Pulmonary artery endothelial cell (primary cell): ENCODE measurements around the gene DAPK2. TPM values are rescaled to one million over a fixed set of nuclear protein-coding genes. Genes with fewer than 3 reads are reported as not detected.
A peak's percentile ranks its signal among the peaks of the same experiment; 100 is the strongest.
"Not testable (repeated sequence)": the region's sequence is repeated elsewhere in the genome, so short reads cannot be mapped to it uniquely, and the experiment has no call there.

ENCODE experiments used
- DNase-seq: peaks from one replicate; pipeline ENCODE4 v3.0.0-alpha.2; 2011; ENCODE audit warnings: low read depth, low spot score
- total RNA-seq: library from RNA; depleted of rRNA; stranded (reverse); fragments of >200 nt; gene quantifications from 2 replicates; pipeline ENCODE4 v1.2.3, GENCODE V29; 2014

Gene DAPK2
- 3.2 and 5.3 TPM in 2 replicates for total RNA-seq

GRCh38 chr15:64046421-64047153 lies at the start of gene DAPK2:
Gene DAPK2, minus strand, starts transcription at chr15:64046485. Its CDS starts 6,224 bp downstream, at chr15:64040261.
- no peak for DNase-seq

GRCh38 chr15:64095431-64095794 lies 49.1 kb upstream of the DAPK2 start:
- no peak for DNase-seq

GRCh38 chr15:64093627-64094417 lies 47.5 kb upstream of the DAPK2 start, which contains the start of gene CIAO2A:
Gene CIAO2A, minus strand, starts transcription at chr15:64093838. Its CDS starts 70 bp downstream, at chr15:64093768.
- peak; percentile 96 for DNase-seq

GRCh38 chr15:64092864-64093626 lies 46.8 kb upstream of the DAPK2 start:
- DNase-seq = no peak

- no peak for DNase-seq
These were observed 46.0 kb upstream of the DAPK2 start for GRCh38 chr15:64092075-64092820.

GRCh38 chr15:64090527-64090926 lies 44.2 kb upstream of the DAPK2 start:
- DNase-seq = no peak

GRCh38 chr15:64089543-64090280 lies 43.4 kb upstream of the DAPK2 start:
- DNase-seq = no peak

GRCh38 chr15:64082757-64083156 lies 36.5 kb upstream of the DAPK2 start:
- DNase-seq = no peak

GRCh38 chr15:64073496-64073895 lies 27.2 kb upstream of the DAPK2 start:
- DNase-seq = not testable (repeated sequence)

GRCh38 chr15:64072812-64073211 lies 26.5 kb upstream of the DAPK2 start:
- DNase-seq = no peak

GRCh38 chr15:64071931-64072765 lies 25.9 kb upstream of the DAPK2 start:
- no peak for DNase-seq

GRCh38 chr15:64070965-64071851 lies 24.9 kb upstream of the DAPK2 start:
- peak; percentile 64 for DNase-seq

GRCh38 chr15:64070106-64070505 lies 23.8 kb upstream of the DAPK2 start:
- DNase-seq = no peak

GRCh38 chr15:64068133-64068532 lies 21.8 kb upstream of the DAPK2 start:
- no peak for DNase-seq

GRCh38 chr15:64067564-64068030 lies 21.3 kb upstream of the DAPK2 start:
- no peak for DNase-seq

GRCh38 chr15:64066451-64066850 lies 20.2 kb upstream of the DAPK2 start:
- DNase-seq = no peak

GRCh38 chr15:64060716-64061115 lies 14.4 kb upstream of the DAPK2 start:
- DNase-seq = no peak

- DNase-seq = not testable (repeated sequence)
These were observed 12.8 kb upstream of the DAPK2 start for GRCh38 chr15:64059104-64059503.
